Thoracic aorta (tissue), 2 donors: ENCODE data around the gene MVB12B. TPM values are rescaled to one million over a fixed set of nuclear protein-coding genes. Genes with fewer than 3 reads are reported as not detected.

Source experiments
- ATAC-seq: fragments of 150-250 bp; one replicate; pipeline ENCODE4 v1.8.0; 2017; ENCODE audit warnings: low read depth; ENCODE audit not compliant: insufficient number of reproducible peaks, low FRiP score
- DNase-seq: peaks from one replicate; pipeline ENCODE4 v3.0.0-alpha.2; 2020; ENCODE audit warnings: low spot score
- H3K27ac ChIP-seq, 2 donors: fragments of 200-600 bp; sonication (generic); 1 replicate in 1 of 2; 2 replicates in 1 of 2; pipeline ENCODE4 v1.5.1; 2016; ENCODE audit warnings: mild to moderate bottlenecking in 2 of 2, moderate library complexity in 2 of 2
- H3K27me3 ChIP-seq: fragments of 200-600 bp; sonication (generic); replicated peaks from 2 replicates; pipeline ENCODE4 v1.6.0; 2016; ENCODE audit warnings: mild to moderate bottlenecking; ENCODE audit not compliant: insufficient read depth
- H3K36me3 ChIP-seq: fragments of 200-600 bp; sonication (generic); one replicate; pipeline ENCODE4 v1.5.1; 2016
- H3K4me1 ChIP-seq, 2 donors: fragments of 200-600 bp; sonication (generic); 1 replicate in 1 of 2; 2 replicates in 1 of 2; pipeline versions ENCODE4 v1.5.1 to v1.6.0; 2016; ENCODE audit warnings: low read depth in 2 of 2, mild to moderate bottlenecking in 1 of 2; ENCODE audit not compliant: control insufficient read depth in 1 of 2
- H3K4me3 ChIP-seq: fragments of 200-600 bp; sonication (generic); 2 replicates; pipeline ENCODE4 v1.5.1; 2016; ENCODE audit warnings: mild to moderate bottlenecking
- H3K9me3 ChIP-seq: fragments of 200-600 bp; sonication (generic); 2 replicates; pipeline ENCODE4 v1.5.1; 2016
- total RNA-seq, 2 donors: library from RNA; depleted of rRNA; stranded (reverse); fragments of >200 nt; gene quantifications; one replicate each; pipeline versions ENCODE4 v1.1.0 to v1.2.3, GENCODE V29; 2016
- TF ChIP-seq, protein P1 (sequence below): fragments of 200-600 bp; sonication (generic); IDR thresholded peaks from one replicate; pipeline ENCODE4 v1.5.1; 2019; ENCODE audit warnings: antibody characterized with exemption

MVB12B gene
- total RNA-seq, 2 donors from 2014 or later: 18.4 to 21.7 TPM

DNA sequence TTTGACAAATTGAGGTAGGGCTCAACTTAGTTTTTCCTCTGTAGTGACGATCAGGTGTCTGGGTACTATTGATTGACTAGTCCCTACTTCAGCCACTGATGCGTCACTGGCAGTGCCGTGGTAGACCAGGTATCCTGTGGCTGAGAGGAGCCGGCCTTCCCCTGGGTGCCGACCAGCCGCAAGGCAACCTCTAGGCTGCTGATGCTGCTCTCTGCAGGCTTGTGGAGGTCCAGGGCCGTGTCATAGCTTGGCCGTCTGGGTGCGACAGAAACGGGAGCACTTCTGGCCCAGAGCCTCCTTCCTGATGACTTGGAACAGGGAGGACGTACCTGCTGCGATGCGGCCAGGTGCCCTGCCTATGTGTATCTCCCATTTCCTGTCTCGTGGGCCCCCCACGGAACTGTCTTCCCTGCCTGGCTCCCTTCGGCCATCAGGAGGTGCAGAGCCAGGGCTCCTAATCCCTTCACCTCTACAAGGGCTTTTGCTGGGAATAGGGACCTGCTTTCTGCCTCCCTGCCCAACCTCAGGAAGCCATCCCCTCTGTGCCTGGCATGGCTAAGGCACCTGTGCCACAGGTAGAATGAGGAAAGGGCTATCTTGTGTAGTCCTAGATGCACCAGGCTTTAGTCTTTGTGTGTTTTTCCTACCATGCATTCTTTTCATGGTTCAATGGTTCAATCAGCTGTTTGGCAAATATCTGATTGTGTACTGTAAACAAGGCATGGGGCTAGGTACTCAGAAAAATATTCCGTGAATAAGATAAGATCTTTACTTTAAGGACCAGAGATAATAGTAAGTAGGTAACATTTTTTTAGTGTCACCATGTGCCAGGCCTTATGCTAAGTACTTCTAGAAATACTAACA, 44.6 kb downstream of the MVB12B start:
- DNase-seq (no peak), ATAC-seq (no peak)
- H3K4me1 ChIP-seq: peaks cover 0 to 7% of the 10 kb centered on the region in 2 donors
- H3K36me3 ChIP-seq: no peaks in the 10 kb centered on the region
- no peaks in the 10 kb centered on the region for H3K27me3 ChIP-seq
- H3K9me3 ChIP-seq: no peaks in the 10 kb centered on the region
- no peak overlapping the region for H3K27ac ChIP-seq
- TF ChIP-seq, protein P1, sequence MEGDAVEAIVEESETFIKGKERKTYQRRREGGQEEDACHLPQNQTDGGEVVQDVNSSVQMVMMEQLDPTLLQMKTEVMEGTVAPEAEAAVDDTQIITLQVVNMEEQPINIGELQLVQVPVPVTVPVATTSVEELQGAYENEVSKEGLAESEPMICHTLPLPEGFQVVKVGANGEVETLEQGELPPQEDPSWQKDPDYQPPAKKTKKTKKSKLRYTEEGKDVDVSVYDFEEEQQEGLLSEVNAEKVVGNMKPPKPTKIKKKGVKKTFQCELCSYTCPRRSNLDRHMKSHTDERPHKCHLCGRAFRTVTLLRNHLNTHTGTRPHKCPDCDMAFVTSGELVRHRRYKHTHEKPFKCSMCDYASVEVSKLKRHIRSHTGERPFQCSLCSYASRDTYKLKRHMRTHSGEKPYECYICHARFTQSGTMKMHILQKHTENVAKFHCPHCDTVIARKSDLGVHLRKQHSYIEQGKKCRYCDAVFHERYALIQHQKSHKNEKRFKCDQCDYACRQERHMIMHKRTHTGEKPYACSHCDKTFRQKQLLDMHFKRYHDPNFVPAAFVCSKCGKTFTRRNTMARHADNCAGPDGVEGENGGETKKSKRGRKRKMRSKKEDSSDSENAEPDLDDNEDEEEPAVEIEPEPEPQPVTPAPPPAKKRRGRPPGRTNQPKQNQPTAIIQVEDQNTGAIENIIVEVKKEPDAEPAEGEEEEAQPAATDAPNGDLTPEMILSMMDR: no peak
- no peak overlapping the region for H3K4me3 ChIP-seq

GRCh38 chr9:126372716-126373115, 46.1 kb downstream of the MVB12B start:
- Histone ChIP-seq H3K4me3 (no peak overlapping the region), H3K27me3 (no peaks in the 10 kb centered on the region), H3K36me3 (no peaks in the 10 kb centered on the region), H3K4me1 (no peaks in the 10 kb centered on the region), H3K9me3 (no peaks in the 10 kb centered on the region), H3K27ac (no peak overlapping the region)
- ATAC-seq (no peak), DNase-seq (no peak)
- TF ChIP-seq, protein P1: no peak

GRCh38 chr9:126373241-126373640, 46.6 kb downstream of the MVB12B start:
- Histone ChIP-seq H3K9me3 (no peaks in the 10 kb centered on the region), H3K27ac (no peak overlapping the region), H3K36me3 (no peaks in the 10 kb centered on the region), H3K4me3 (no peak overlapping the region), H3K4me1 (no peaks in the 10 kb centered on the region), H3K27me3 (no peaks in the 10 kb centered on the region)
- no peak for ATAC-seq
- DNase-seq: no peak
- TF ChIP-seq, protein P1: no peak

GRCh38 chr9:126374366-126374781, 47.7 kb downstream of the MVB12B start:
- ATAC-seq: no peak
- TF ChIP-seq, protein P1: no peak
- H3K27me3 ChIP-seq: no peaks in the 10 kb centered on the region
- no peaks in the 10 kb centered on the region for H3K9me3 ChIP-seq
- H3K36me3 ChIP-seq: no peaks in the 10 kb centered on the region
- no peak overlapping the region for H3K4me3 ChIP-seq
- no peak for DNase-seq
- no peak overlapping the region for H3K27ac ChIP-seq
- no peaks in the 10 kb centered on the region for H3K4me1 ChIP-seq

GRCh38 chr9:126375386-126375785, 48.8 kb downstream of the MVB12B start:
- DNase-seq: no peak
- no peaks in the 10 kb centered on the region for H3K27me3 ChIP-seq
- TF ChIP-seq, protein P1: no peak
- no peak overlapping the region for H3K4me3 ChIP-seq
- no peak overlapping the region for H3K27ac ChIP-seq
- no peak for ATAC-seq
- H3K36me3 ChIP-seq: no peaks in the 10 kb centered on the region
- no peaks in the 10 kb centered on the region for H3K4me1 ChIP-seq
- H3K9me3 ChIP-seq: no peaks in the 10 kb centered on the region
